Cardiac fibroblast (primary cell): ENCODE measurements around the gene USP2.

Experiments
- DNase-seq, 2 donors: peaks; one replicate each; pipeline versions ENCODE4 v3.0.0 to v3.0.0-alpha.2; 2010; ENCODE audit warnings: low read depth in 2 of 2
- H3K4me3 ChIP-seq, 2 donors: replicated peaks in 1 of 2; 1 replicate in 1 of 2; 2 replicates in 1 of 2; pipeline ENCODE4 v1.5.1; 2011; ENCODE audit warnings: low read depth in 2 of 2, low read length in 2 of 2, mild to moderate bottlenecking in 2 of 2, moderate library complexity in 1 of 2
- TF ChIP-seq, protein P1 (sequence below): IDR thresholded peaks from one replicate; pipeline ENCODE4 v1.5.1; 2011; ENCODE audit warnings: low read depth, mild to moderate bottlenecking, low read length, inconsistent platforms

USP2 gene

DNA sequence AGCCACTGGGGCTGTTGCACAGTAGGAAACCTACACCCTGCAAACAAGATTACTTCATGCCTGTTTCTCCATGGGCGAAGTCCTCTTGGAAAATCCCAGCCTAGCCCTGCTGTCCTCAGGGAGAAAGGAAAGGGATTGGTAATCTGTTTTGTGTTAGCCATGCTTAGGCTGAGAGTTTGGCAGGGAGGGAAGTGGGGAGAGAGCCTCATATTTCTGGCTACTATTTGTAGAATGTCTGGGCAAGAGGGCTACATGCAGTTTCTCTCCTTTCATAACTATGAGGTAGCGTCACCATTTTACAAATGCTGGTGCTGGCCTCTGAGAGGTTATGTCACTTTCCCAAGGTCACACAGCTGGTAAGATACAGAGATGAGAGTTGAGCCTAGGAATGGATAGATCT, 34.2 kb downstream of the USP2 start:
- no peak overlapping the region for H3K4me3 ChIP-seq
- TF ChIP-seq, protein P1, sequence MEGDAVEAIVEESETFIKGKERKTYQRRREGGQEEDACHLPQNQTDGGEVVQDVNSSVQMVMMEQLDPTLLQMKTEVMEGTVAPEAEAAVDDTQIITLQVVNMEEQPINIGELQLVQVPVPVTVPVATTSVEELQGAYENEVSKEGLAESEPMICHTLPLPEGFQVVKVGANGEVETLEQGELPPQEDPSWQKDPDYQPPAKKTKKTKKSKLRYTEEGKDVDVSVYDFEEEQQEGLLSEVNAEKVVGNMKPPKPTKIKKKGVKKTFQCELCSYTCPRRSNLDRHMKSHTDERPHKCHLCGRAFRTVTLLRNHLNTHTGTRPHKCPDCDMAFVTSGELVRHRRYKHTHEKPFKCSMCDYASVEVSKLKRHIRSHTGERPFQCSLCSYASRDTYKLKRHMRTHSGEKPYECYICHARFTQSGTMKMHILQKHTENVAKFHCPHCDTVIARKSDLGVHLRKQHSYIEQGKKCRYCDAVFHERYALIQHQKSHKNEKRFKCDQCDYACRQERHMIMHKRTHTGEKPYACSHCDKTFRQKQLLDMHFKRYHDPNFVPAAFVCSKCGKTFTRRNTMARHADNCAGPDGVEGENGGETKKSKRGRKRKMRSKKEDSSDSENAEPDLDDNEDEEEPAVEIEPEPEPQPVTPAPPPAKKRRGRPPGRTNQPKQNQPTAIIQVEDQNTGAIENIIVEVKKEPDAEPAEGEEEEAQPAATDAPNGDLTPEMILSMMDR: no peak
- no peak for DNase-seq

DNA sequence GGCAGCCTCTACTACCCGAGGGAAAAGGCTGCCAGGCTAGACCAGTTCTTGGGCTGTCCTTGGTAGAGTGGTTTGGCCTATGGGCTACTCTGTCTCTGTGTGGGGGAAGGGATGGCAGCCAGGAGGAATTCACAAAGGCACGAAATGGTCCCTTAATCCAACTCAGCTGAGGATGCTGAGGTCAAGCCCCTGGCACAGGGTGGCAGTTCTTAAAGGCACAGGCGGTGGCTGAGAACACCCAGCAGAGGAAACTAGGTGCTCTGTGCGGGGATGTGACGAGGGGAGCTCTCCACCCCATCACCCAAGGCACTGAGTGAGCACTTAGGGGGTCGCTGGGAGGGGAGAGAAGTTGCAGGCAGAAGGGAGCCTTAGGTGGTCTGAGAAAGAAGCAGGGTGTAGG, 34.9 kb downstream of the USP2 start, which contains the start of gene MFRP:
Gene MFRP (minus strand): TSS at position 101 of the 400 bp plus-strand sequence. CDS start 192 bp downstream, outside the sequence.
- TF ChIP-seq, protein P1: no peak
- no peak for DNase-seq
- no peak within 1 kb of the TSS for H3K4me3 ChIP-seq

DNA sequence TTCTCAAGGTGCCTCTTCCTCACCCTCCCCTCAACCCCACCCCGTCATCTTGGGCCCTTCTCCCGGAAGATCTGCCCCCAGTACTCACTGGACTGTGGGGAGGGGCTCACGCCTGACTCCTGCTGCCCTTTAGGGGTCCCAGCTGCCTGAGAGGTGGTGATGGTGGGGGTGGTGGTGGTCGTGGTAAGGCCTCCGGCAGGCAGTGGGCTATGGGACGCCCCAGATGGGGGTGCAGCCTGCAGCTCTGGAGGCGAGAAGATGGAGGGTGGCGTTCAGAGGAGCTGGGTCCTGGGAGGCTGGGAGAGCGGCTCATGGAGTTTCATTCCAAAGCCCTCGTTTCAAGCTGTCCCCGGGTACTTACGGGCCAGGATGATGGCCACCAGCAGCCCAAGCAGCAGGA, 35.8 kb downstream of the USP2 start:
- no peak overlapping the region for H3K4me3 ChIP-seq
- DNase-seq: no peak
- TF ChIP-seq, protein P1: no peak

DNA sequence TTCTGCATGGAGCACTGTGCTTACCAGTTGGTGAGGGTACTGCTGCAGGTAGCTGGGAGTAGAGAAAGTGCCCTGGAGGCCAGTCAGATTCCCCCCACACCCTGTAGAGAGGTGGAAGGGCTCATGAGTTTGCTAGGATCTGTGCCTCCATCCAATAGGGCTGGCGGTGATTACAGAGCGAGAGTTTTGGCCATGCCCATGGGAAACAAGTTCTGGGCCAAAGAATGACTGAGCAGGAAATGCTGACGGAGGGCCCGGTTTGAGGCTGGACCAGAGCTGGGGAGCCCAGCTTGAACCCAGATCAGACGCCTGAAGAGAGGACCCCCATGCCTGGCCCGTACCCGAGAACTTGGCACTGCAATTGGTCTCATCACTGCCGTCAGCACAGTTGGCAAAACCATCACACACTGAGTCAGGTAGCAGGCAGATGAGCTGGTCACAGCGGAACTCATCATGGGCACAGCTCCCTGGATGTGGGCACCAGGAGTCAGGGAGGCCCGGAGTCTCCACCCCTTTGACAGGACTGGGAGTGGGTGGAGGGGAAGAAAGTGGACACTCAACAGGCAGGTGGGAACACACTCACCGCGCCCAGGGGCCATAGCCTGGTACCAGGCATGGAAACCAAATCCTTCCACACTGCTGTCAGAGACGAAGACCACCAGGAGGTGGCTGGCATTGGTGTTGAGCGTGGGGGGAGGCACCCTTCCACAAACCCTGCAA, 37.0 kb downstream of the USP2 start:
- no peak for DNase-seq
- TF ChIP-seq, protein P1: no peak
- no peak overlapping the region for H3K4me3 ChIP-seq

DNA sequence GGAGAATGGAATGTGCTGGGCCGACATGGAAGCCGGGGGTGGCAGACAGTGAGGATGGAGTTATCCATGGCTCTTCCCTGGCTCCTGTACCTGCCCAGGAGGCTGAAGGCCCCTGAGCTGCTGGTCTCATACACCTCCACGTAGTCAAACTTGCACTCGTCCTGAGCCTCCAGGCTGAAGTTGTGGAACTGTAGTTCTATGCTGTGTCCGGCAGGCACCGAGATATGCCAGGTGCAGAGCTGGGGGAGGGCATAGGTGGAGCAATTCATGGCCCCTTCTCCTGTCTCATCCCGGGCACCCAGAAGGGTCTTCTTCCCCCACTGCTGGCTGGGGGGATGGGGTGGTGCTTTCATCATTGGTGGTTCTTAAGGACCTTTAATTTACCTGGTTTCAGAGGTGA, 37.8 kb downstream of the USP2 start:
- no peak for DNase-seq
- TF ChIP-seq, protein P1: no peak

DNA sequence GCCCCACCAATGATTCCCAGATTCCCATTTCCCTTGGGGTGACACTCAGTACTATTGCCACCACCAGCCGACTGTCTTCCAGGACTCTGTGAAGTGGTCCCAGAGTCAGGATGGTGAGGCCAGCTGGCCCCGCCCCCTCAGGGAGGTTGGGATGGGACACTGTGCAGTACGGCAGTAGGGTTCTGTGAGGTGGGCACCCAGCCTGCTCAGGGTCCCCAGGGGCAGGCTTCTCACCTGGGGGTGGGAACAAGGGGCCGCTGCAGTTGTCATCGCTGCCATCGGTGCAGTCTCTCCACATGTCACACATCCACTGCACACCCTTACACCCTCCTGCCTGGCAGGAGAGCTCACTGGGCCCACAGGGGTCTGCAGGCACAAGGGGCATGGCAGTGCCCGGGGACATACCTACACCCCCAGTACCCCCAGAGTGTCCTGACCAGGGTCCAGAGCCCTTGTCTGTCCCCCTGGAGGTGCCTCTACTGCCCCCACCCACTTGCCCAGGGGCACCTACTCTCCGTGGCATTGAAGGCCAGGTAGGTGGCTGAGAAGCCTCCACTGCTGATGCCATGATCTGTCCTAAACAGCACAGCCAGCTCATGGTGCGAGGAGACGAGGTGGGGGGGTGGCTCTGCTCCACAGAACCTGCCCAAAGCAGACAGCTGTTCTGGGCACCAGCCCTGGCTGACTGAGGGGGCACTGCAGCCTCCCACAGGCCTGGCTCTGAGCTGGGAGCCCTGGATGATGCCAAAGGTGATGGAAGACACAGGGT, 38.9 kb downstream of the USP2 start:
- no peak overlapping the region for H3K4me3 ChIP-seq
- no peak for DNase-seq
- TF ChIP-seq, protein P1: no peak

More for the DNA sequence above, 37.8 kb downstream of the USP2 start:
- H3K4me3 ChIP-seq: no peak overlapping the region
